Activated CD4-positive, alpha-beta T cell treated with anti-CD3 and anti-CD28 coated beads, Interleukin-2, amount 50 U/mL, for 24 hours (primary cell): ENCODE results near the gene LARP4B.
A peak's percentile ranks its signal among the peaks of the same experiment; 100 is the strongest.

Source experiments
- DNase-seq, 2 donors: peaks; one replicate each; pipeline ENCODE4 v3.0.0-alpha.2; 2020; ENCODE audit warnings: low read depth in 1 of 2, low spot score in 1 of 2

LARP4B gene

GRCh38 chr10:931326-932318, at the start of gene LARP4B:
TSS of gene LARP4B (minus strand) at chr10:931705. CDS start at chr10:885721, 45,984 bp downstream.
- DNase-seq: peak; percentile 93 to 94

DNA sequence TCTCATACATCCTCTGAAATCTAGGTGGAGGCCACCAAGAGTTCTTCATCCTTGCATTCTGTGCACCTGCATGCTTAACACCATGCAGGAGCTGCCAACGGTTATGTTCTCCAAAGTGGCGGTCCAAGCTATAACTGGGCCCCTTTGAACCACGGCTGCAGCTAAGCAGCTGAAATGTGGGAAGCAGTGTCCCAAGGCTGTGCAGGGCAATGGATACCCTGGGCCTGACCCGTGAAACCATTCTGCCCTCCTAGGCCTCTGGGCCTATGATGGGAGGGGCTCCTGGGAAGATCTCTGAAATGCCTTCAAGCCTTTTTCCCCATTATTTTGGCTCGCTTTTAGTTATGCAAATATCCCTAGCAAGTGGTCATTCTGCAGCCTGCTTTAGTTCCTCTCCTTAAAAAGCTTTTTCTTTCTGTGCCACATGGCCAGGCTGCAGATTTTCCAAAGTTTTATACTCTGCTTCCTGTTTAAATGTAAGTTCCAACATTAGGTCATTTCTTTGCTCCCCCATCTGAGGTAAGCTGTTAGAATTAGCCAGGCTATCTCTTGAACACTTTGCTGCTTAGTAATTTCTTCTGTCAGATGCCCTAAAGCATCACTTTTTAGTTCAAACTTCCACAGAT, 49.1 kb upstream of the LARP4B start:
- no peak for DNase-seq

GRCh38 chr10:978826-979421, 47.4 kb upstream of the LARP4B start:
- DNase-seq: no peak

GRCh38 chr10:976316-976715, 44.8 kb upstream of the LARP4B start:
- DNase-seq: no peak

DNA sequence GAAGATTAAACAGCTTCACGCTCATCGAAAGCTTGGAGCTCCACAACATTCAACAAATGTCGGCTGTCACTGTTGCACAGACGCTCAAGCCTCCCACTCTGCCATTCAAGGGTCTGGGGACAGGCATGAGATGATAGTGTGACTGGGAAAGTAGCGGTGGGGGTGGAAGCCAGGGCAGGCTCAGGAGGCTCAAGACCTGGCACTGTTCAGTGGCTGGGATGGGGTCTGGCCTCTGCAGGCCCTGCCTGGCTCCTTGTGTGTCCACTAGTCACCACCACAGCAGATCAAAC, 43.2 kb upstream of the LARP4B start:
- DNase-seq: no peak

DNA sequence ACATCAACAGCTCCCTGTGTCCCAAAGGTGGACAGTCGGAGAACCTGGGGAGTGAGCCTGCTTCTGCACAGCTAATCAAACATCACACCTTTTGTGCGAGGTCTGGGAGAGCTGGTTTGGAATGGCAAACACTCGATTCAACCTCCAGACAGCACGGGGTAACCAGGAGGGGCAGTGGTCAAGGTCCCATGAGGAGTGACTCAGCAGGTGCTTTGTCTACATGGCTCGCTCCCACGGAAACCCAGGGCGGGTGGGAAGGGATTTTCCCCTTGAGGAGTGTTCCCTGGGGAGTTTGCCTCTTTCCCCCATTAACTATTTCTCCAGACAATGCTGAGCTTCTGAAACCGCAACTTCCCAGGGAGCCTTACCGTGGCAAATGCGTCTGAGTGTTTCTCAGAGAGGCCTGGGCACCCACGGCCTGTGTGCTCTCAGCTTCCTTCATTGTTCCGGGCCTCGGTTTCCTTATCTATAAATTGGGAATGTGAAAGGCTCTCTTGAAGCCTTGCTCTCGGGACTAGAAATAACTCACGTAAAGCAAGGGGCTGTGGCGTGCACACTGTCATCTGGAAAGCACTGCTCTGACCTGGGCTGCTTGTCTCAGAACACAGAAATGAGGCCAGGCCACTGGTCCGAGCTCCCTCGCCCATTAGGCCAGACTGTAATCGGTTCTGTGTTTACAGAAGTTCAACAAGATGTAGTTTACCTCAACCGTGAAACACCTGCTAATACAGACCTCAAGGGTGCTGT, 42.7 kb upstream of the LARP4B start:
- DNase-seq: no peak

DNA sequence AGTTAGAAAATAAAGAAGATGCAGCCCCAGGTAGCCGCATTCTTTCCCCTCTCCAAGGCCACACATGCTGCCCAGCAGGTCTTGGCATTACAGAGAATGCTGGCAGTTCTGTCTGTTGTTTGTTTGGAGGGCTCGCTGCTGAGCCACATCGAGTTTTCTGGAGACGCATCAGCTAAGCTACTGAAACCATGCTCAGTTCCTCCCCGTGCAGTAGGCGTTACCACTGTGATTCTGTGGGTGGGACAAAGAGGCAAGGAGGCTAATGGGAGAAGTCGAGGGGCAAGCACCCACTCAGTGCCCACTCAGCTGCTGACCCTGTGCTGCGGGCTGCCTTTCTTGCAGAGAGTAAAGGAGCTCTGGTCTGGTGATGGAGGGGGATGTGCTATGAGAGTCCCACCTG, 41.3 kb upstream of the LARP4B start:
- no peak for DNase-seq

DNA sequence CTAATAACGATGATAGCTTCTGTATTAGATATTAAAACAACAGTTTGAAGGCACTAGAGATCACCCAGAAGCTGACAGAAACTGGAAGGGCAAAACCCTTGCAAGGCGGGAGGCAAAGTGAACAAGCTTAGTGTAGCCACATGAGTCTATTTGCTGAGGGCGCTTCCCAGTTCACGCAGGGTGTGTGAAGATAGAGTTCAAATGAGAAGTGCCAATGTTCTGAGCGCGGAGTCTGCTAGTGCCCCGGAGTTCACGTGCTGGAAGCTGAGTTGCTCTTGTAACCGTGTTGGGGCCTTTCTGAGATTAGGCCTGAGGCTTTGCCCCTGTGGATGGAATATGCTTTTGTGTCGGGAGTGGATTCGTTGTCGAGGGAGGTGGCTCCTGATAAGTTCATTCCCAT, 40.1 kb upstream of the LARP4B start:
- DNase-seq: no peak

DNA sequence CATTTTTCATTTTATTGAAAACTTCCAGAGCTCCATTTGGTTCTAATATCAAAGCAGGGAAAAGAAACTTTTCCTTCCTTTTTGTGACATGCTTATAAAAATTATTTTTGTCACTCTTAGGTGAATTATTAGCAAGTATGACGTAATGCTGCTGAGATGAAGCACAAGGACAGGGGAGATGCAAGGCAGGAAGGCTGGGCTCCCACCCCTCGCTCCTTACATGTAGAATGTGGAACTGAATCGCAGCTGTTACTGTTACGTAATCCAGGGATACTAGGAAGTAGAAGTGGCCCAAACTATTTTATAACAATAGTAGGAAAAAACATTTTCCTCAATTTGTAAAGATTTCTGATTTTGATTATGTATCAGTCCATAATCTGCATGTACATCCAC, 39.6 kb upstream of the LARP4B start:
- DNase-seq: no peak

DNA sequence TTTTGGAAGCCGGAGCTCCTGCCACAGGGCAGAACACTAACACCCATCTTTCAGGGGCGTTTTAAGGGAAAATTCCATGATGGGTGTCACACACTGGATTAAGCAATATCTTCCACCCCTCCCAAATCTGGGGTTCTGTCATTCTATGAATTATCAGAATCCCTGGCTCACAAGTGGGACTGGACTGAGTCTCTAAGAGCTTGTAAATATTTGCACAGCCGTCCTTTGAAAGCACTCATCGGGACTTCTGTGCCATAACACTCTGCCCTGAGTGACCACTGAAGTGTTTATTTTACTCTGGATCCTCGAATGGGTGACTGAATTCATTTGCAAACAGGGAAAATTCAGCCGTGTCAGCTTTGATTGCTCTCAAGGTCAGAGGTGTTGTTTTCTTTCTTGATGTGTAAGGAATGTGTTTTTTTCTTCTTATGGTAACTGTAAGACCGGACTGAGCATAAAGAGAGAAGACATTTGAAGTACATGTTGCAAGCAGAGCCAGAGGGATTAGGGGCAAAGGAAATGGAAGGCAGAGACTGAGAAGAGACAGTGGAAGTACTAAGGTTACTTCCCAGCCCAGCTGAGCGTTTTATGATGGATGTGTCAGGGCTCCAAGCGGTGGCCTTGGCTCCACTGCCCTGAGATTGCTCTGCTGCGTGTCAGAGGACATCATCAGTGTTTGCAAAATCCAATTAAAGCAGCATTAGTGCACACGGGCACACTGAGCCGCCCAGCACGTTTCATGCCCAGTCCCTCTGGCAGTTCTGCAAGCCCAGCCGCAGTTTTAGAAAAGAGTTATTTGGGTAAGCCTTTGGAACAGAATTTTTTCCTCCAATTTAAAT, 39.0 kb upstream of the LARP4B start:
- no peak for DNase-seq

DNA sequence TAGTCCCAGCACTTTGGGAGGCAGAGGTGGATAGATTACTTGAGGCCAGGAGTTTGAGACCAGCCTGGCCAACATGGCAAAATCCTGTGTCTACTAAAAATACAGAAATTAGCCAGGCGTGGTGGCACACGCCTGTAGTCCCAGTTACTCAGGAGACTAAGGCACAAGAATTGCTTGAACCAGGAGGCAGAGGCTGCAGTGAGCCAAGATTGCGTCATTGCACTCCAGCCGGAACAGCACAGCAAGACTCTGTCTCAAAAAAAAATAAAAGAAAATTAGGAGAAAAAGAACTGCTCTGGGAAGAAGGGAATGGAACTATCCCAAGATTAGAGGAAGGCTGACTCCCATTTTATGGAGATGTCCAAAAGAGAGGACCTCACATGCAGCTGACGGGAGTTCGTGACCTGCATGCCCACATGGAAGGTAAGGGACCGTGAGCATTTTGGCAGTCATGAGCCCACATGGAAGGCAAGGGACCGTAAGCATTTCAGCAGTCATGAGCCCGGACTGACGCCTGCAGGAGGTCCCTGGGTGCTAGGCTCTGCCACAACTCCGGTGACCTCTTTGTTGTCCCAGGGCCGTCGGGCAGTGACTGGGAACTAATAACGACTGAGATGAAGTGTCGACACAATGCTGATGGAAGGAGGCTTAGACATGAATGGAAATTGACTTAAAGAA, 38.1 kb upstream of the LARP4B start:
- DNase-seq: no peak

DNA sequence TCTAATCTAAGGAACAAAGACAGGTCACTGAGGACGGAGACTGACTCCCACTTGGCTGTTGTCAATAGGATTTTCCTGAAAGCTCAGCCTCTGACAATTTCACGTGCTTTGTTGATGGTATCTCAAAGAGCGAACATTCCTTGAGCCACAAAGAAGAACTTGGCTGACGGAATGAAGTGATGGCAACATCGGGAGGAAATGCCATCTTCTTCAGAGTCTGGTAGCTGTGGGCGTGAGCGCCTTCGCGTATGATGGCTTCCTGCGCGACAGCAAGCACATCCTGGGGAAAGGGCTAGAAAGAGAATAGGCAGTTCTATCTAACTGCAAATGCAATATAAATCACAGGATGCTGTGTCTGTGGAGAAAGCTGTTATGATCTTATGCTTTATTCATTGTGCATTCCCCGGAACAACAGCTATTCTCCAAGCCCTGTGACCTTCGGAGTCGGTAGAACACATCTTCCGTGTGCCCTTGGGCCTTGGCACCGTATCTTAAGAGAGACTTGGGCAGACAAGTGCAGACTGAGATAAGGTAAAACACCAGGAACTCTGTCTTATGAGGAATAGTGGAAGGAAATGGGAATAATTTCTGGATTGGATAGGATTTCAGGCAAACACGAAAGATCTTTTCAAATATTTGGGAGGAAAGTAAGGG, 37.2 kb upstream of the LARP4B start:
- no peak for DNase-seq

GRCh38 chr10:966466-967235, 35.1 kb upstream of the LARP4B start:
- DNase-seq: no peak

DNA sequence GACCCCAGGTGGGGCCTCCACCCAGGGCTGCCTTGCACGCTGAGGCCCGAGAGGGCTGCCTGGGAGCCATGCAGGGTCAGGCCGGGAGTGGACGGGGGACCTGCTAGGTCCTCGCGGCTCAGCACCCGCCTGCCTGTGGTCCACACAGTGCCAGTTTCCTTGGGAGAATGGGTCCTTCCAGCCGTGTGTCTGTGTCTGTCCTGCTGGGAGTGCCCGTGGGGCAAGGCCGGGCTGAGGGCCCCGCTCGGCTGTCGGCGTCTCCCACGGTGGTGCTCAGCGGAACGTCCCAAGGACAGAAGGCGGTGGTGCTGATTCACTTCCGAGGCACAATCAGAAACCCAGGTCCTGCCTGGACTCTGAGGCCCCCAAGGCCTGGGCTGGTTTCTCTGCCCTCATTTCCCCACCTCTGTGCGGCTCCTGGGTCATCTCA, 33.5 kb upstream of the LARP4B start:
- no peak for DNase-seq

DNA sequence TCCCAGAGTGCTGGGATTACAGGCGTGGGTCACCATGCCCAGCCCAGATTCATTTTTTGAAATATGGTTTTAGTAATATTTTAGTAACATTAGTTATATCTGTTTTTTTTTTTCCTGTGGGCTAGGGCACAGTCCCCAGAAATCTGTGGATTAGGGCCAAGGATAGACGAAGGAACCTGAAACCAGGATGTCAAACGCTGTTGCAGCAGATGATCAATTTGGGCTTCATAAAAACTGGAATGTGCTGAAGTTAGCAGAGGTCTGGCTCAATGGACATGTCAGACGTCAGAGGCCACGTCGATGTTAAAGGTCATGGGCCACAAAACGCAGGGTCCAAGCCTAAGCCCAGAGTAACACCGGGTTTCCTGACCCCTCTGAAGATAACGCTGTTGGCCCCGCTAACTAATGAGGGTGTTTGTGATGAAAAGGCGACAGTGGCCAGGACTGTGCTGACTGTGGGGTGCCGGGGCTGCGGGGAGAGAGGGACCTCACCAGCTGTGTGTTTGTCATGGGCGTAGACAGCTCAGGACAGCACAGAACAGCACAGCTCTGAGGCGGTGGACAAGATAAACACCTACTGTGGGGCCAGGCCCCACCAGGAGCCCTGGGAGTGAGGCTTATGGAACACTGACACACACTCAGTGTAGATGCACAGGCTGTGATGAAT, 32.9 kb upstream of the LARP4B start:
- no peak for DNase-seq

DNA sequence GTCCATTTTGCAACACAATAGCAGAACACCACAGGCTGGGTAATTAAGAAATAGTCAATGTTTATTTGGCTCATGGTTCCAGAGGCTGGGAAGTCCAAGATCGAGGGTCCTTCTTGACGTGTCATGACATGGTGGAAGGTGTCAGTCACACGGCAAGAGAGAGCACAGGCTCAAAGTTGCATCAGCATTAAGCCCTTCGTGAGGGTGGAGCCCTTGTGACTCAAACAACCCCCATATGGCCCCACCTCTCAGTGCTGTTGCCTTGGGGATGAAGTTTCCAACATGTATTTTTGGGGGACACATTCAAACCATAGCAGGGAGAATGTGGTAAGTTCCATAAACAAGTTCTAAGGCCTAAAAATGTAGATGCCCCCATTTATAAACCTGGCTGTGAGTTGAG, 32.1 kb upstream of the LARP4B start:
- DNase-seq: no peak

DNA sequence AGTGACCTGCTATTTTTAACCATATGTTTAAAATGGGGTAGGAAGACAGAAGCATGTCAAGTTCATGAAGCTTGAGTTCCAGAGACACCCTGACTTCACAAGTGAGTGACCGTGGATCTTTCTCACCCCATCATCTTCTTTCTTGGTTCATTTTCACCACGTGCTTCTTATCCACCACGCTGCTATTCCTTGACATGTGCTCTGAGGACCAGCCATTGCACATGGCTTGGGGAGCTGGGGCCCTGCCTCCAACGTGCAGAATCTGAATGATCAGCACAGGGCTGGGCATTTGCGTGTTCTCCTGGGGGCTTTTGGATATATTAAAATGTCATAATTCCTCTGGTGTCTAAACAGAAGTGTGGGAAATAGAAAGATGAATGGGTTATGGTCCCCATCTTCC, 31.7 kb upstream of the LARP4B start:
- DNase-seq: no peak

DNA sequence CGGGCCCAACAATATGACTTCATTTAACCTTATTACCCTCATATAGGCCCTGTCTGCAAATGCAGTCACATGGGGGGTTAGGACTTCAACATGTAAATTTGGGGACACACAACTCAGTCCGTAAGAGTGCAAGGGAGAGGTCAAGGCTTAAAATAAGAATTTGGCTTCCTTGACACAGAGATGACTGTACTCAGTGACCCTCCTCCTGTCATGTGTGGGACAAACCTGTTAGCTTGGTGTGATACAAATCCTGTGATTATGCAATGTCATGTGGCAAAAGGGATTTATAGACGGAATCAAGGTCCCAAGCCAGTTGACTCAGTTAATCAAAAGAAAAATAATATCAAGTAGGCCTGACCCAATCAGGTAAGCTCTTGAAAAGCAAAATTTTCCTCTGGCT, 30.8 kb upstream of the LARP4B start:
- DNase-seq: no peak
